Activated CD8-positive, alpha-beta memory T cell treated with anti-CD3 and anti-CD28 coated beads for 48 hours (primary cell): ENCODE data around the gene CAPN9.

Experiments
- DNase-seq, 3 experiments: peaks; one replicate each; pipeline ENCODE4 v3.0.0-alpha.2; 2020; ENCODE audit warnings: low read depth in 2 of 3, low spot score in 2 of 3

CAPN9 gene

GRCh38 chr1:230794871-230795605 lies 47.9 kb downstream of the CAPN9 start:
- no peak for DNase-seq

- DNase-seq = no peak
These were observed 49.4 kb downstream of the CAPN9 start for GRCh38 chr1:230796626-230797025.

GRCh38 chr1:230797376-230797920 lies 50.3 kb downstream of the CAPN9 start:
- DNase-seq = no peak

GRCh38 chr1:230797942-230798365 lies 50.8 kb downstream of the CAPN9 start:
- no peak for DNase-seq

GRCh38 chr1:230798491-230798890 lies 51.3 kb downstream of the CAPN9 start:
- no peak for DNase-seq

GRCh38 chr1:230800891-230801840 lies 54.0 kb downstream of the CAPN9 start:
- DNase-seq = no peak

GRCh38 chr1:230804396-230804795 lies 57.2 kb downstream of the CAPN9 start:
- DNase-seq = no peak

- no peak for DNase-seq
These were observed 59.4 kb downstream of the CAPN9 start for GRCh38 chr1:230806552-230806951.

- no peak for DNase-seq
These were observed 59.8 kb downstream of the CAPN9 start for GRCh38 chr1:230807029-230807428.

- no peak for DNase-seq
These were observed 60.5 kb downstream of the CAPN9 start for GRCh38 chr1:230807561-230808280.

- no peak for DNase-seq
These were observed 61.2 kb downstream of the CAPN9 start for GRCh38 chr1:230808281-230808872.

GRCh38 chr1:230809256-230809990 lies 62.2 kb downstream of the CAPN9 start:
- no peak for DNase-seq

GRCh38 chr1:230812568-230812967 lies 65.4 kb downstream of the CAPN9 start:
- no peak for DNase-seq

GRCh38 chr1:230814949-230815692 lies 67.9 kb downstream of the CAPN9 start:
- no peak for DNase-seq

- no peak for DNase-seq
These were observed 68.8 kb downstream of the CAPN9 start for GRCh38 chr1:230816018-230816417.

- no peak for DNase-seq
These were observed 71.2 kb downstream of the CAPN9 start for GRCh38 chr1:230818367-230818766.

- no peak for DNase-seq
These were observed 71.7 kb downstream of the CAPN9 start for GRCh38 chr1:230818901-230819300.

- DNase-seq = no peak
These were observed 72.8 kb downstream of the CAPN9 start for GRCh38 chr1:230819976-230820375.

- DNase-seq = no peak
These were observed 73.4 kb downstream of the CAPN9 start for GRCh38 chr1:230820568-230820967.
